NCI-H69 (cell line): Measurements from ENCODE around the gene MKRN1.
A peak's percentile ranks its signal among the peaks of the same experiment; 100 is the strongest.
"Not testable (repeated sequence)": the region's sequence is repeated elsewhere in the genome, so short reads cannot be mapped to it uniquely, and the experiment has no call there.

ENCODE experiments used
- DNase-seq: peaks from one replicate; lab custom pipeline; 2025; lab: John Stamatoyannopoulos, UW

The MKRN1 gene

GRCh38 chr7:140435252-140435895 is 43.9 kb downstream of the MKRN1 start:
- peak; percentile 68 for DNase-seq

DNA sequence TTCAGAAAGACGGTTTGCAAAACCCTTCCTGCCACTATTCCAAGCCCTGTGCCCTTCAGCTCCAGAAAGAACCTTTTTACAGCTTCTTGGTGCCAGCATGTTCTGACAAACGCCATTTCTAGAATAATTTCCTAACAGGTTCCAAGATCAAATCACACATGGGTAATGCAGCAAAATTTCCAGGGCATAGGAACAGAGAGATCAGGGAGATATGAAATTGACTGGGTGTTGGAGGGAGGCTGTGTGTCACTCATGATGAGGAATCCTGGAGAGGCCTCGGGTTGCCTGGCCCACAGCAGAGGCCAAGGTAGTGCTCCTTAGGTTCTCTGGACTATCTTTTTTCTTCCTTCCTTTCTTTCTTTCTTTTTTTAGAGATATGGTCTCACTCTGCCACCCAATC is 45.9 kb downstream of the MKRN1 start:
- no peak for DNase-seq

DNA sequence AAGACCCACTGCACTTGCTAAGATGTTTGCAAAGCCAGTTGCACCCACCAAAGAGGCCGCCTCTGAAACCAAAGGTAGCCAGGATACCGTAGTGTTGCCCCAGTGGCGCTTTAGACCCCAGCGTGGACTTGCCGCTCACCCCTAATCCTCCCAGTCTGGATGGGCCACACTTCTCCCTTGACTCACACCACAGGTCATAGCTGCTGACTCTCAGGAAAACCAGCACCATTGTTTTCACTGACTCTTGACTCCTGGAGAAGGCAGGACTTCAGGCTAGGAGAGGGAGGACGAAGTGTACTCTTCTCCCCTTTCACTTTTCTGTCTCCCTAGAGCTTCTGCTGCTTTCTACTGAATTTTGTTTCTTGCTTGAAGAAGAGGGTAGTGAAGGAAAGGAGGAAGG is 53.2 kb downstream of the MKRN1 start:
- DNase-seq = no peak

GRCh38 chr7:140425718-140426117 is 53.6 kb downstream of the MKRN1 start:
- DNase-seq = no peak

- DNase-seq = no peak
These were observed 55.8 kb downstream of the MKRN1 start for GRCh38 chr7:140423501-140423900.

GRCh38 chr7:140421521-140421920 is 57.8 kb downstream of the MKRN1 start:
- no peak for DNase-seq

GRCh38 chr7:140418653-140419052 is 60.7 kb downstream of the MKRN1 start:
- no peak for DNase-seq

GRCh38 chr7:140418156-140418472 is 61.2 kb downstream of the MKRN1 start:
- DNase-seq = peak; percentile 93

DNA sequence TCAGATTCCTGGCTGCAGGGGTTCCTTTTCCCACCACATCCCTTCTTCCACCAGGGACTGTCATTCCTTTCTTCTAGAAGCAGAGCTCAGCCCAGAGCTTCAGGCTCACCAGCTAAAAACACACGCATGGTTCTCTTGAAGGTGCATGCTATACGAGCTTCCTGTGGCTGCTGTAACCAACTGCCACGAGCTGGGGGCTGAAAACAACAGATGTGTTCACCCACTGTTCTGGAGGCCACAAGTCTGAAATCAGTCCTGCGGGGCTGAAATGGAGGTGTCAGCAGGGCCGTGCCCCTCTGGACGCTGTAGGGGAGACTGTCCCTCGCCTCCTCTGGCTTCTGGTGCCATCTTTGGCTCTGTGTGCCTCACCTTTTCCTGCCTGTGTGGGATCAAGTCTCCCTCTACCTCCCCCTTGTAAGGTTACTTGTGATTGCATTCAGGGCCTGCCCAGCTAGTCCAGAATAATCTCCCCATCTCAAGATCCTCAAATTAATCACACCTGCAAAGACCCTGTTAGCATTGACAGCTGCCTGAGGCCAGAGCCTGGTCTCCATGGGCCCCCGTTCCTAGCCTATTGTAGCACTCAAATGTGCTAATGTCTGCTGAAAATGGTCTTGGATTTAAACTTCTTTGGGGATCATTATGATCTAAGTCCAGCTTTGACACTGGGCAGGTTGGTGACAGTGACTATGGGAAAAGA is 61.7 kb downstream of the MKRN1 start:
- peak; percentile 93 for DNase-seq

GRCh38 chr7:140416560-140416959 is 62.7 kb downstream of the MKRN1 start:
- DNase-seq = peak; percentile 60

DNA sequence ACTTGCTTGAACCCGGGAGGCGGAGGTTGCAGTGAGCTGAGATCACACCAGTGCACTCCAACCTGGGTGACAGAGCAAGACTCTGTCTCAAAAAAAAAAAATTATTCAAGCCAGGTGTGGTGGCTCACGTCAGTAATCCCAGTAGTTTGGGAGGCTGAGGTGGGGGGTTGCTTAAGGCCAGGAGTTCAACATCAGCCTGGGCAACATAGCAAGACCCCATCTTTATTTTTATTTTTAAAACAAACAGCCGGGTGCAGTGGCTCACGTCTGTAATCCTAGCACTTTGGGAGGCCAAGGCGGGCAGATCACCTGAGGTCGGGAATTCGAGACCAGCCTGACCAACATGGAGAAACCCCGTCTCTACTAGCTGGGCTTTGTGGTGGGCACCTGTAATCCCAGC is 63.5 kb downstream of the MKRN1 start:
- not testable (repeated sequence) for DNase-seq

DNA sequence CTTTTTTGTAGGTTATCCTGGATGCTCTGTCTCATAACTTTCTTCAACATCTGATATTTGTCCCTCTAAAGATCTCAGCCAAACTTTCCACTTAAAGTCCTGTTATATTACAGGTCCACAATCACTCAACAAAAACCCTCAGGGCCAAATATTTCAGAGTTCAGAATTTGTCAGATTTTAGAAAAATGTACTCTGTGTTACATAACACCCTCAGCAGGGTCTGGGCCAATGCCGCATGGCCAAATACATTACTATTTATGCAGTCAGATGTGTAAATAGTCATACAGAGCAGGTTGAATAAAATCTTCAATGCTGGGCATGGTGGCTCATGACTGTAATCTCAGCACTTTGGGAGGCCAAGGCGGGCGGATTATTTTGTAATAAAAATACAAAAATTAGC is 63.9 kb downstream of the MKRN1 start:
- DNase-seq = no peak

GRCh38 chr7:140404565-140405065 is 74.7 kb downstream of the MKRN1 start:
- DNase-seq = peak; percentile 60

- DNase-seq = peak; percentile 89
These were observed 75.3 kb downstream of the MKRN1 start, which contains the start of gene RAB19 for GRCh38 chr7:140403878-140404564. RAB19 (plus strand) TSS chr7:140404058; CDS start chr7:140407647, 3,589 bp downstream.
